HG03457 (cell line): ENCODE data around the gene DCP1B.

ENCODE experiments used
- ATAC-seq: cut with Tn5 transposase; IDR thresholded peaks from one replicate; pipeline ENCODE4 v1.9.1; 2021; ENCODE audit warnings: moderate number of reproducible peaks; ENCODE audit not compliant: unreplicated experiment

The DCP1B gene

DNA sequence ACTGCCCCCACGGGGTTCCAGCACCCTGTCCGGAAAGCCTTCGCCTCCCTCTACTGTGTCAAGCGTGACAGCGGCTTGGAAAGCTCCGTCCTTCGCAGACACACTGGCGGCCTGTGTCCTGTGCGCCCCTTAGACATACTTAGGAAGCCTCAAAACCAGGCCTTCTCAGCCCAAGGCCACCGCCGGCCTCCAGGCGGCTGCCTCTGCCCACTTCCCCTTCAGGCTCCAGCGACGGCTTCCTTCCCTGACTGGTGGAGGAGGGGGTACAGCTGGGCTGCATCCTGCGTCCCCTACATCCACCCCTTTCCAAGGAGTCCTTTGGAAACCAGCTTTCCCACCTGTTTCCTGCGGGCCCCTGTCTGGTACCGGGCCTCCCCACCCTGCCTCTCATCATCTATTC, 83.3 kb downstream of the DCP1B start:
- ATAC-seq: no peak

DNA sequence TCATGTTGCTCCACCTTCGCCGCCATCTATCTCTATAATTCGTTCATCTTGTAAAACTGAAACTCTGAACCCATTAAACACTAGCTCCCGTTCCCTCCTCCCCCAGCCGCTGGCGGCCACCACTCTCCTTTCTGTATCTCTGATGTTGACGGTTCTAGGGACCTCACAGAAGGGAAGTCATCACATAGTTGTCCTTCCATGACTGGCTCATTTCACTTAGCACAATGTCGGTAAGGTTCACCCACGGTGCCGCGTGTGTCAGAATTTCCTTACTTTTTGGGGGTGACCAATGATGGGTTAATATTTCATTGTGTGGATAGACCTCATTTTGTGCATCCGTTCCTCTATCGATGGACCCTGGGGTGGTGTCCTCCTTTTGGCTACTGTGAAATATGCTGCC, 83.8 kb downstream of the DCP1B start:
- no peak for ATAC-seq

DNA sequence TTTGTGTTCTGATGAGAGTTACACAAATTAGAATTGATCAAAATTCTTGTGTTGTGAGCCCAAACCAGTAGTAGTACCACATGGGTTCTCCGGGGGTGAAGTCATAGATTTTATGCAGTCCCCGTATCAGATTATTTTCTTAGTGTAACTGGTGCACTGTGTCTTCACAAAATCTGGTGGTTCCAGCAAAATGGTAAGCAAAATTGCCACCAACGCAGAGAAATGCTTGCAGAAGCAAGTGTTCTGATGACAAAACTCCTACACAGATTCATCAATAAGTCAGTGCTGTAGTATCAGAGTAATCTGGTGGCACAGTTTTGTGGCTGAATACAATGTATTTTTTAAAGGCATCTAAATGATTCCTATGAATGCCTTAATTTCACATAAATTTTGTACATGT, 84.5 kb downstream of the DCP1B start:
- ATAC-seq: no peak

DNA sequence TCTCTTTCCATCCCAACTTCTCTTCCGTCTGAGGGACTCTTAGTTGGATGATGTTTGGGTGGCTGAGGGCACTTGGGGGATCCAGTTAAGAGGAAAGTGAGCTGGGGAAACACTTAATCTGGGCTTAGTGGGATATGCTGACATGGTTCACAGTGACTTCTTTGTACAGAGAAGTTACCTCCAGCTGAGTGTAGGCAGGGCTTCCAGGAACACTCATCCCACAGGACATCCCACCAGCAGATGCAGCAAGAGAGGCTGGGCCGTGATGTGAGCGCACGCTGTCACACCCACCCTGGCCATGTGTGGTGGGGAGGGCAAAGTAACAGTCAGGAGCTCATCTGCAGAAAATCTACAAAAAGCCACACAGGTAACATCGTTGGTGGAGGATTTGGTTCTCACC, 85.0 kb downstream of the DCP1B start:
- ATAC-seq: no peak

DNA sequence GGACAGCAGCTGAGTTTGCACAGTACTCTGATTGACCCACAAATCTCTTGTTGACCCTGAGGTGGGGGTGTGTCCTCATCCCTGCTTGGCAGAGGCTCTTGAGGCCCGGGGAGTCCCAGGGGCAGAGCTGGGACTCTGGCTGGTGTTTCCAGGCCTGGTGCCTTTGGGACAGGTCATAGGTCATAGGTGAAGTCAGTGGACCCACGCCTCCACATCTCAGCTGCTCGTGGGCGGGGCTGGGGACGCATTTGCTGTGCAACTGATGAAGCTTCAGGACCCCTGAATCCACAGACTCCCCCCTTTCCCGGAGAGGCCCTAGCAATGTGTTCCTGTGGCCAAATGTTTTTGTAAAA, 85.4 kb downstream of the DCP1B start:
- ATAC-seq: no peak

DNA sequence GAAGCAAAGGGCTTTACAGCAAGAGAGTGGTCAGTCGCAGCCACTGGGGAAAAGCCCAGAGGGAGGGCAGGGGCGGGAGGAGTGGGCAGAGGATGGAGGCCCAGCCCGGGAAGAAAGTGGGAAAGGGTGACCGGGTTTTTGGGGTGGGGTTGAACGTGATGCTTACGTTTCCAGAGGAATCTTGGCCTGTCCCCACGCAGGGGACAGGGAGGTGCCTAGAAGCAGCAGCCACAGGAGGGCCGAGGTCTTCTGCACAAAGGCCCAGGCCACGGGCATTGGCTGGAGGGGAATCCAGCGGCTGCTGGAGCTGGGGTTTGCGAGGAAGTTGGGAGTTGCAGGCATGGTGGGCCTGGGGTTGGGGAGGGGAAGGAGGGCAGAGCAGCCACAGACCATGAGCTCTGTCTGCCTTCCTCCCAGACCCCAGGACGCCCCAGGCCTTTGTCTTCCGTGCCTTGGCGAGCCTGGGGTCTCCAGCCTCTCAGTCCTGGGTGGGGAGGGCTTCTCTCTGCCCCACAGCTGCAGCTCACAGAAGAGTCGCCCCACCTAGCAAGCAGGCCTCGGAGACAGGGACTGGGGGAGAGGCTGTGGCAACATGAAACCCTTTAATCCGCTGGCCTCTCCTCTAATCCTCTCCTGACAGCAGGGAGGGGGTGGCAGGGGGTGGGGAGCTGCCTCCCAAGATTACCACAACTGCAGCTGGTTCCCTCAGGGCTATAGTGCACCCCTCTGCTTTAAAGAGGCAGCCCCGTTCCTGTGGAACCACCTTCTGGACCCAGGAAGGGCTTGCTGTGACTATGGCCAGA, 86.0 kb downstream of the DCP1B start, which contains the start of gene CACNA2D4:
CACNA2D4 (minus strand) TSS at position 572 of the 803 bp plus-strand sequence; CDS start at position 393, 179 bp downstream.
- ATAC-seq: no peak

DNA sequence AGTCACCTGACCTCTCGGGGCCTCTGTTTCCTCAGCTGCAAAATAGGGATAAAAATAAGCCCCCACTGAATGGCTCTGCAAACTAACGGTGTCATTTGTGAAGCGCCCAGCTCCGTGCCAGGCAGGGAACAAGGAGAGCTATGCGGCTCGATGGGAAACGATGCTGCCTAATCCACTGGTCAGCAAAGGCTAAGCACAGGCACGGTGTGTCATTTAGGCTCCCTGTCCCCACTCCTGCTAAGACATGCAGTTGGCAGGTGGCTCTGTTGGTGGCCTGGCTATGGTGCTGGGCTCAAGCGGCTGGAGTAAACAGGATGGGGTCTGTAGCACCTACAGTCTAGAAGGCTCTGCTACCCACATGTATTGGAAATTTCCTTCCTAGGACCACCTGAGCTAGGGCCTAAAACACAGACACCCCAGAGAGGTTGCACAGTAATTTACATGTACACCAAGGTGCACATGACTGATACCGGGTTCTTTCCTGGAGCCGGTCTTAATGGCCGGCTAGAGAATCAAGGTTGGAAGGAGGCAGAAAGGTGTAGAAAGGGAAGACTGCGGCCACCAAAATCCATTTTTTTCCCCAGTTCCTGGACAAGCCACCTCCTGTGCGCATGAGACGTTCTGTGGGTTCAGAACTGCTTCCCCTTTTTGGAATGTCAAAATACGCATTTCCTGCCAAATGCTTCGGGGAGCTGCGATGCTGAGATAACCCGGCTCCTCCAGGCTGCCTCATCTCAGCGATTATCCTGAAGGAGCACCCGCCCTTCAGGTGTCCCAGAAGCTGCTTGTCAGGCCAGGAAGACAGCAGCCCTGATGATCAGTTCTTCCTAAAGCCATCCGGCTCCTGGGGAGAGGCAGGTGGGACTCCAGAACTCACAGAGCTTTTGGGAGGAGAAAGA, 86.8 kb downstream of the DCP1B start:
- ATAC-seq: no peak

DNA sequence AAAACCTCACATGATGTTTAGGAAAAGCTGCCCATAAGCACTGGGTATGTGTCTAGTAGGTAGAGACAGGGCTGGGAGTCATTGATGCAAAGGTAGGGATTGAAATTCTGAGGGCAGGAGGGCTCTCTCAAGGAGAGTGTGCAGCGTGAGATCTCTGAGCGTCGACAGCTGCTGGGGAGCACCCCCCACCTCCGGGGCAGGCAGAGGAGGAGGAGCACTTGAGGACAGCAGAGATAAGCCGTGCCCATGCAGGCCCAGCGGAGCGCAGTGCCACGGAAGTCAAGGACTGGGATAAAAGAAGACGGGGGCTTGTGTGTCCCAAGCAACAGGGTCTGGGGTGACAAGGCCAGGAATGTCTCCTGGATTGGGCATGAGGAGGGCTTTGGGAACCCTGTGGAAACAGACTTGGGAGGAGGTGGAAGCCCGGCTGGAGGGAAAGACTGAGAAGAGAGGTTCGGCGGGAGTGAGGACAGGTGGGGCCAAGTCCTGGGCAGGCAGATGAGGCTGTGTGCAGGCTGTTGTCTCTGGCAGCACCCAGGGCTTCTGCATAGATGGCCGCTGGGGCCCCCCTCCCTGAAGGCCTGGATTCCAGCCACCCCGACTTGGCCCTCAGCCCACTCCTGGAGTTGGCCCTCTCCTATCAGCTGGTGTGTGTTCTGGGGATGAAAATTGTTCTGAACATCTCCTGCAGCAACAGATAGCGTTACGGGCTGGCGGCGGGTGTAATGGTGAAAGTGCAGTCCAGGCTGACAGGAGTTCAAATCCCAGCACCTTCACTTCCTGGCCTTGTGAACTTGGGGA, 87.7 kb downstream of the DCP1B start:
- ATAC-seq: no peak

DNA sequence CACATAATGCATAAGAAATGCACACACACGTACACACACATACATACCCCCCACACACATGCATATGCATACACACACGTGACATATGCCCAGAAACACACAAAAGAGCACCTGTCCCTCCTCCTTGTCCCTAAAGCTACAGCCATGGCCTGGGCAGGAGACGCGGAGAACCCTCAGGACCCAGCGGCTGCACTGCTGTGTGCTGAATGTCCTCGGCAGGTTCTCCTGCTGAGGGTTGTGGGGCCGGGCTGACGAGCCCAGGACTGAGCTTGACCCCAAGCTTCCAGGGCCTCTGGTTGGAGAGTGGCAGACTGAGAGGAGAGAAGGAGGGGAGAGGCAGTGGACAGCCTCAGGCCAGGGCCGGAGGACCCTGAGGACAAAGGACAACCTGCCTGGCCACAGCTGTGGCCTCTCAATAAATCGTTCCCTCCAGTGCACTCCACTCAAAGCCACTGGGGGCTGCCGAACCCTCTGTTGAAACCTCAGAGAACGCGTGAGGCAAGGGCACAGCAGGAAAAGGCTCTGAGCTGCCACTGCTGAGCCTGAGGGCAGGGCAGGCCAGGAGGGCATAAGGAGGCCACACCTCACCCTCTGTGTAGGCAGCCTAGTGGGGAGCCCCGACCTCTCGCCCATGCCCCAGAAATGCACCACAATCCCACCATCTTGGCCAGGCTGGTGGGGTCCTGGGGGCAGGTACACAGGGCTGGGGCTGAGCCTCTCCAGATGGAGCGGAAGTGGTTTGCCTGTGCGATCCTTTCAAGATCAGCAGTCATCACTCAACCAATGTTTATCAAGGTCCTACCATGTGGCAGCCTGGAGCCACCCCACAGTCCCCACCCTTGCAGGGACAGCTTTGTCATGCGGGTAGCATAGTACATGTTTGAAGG, 88.9 kb downstream of the DCP1B start:
- ATAC-seq: no peak

DNA sequence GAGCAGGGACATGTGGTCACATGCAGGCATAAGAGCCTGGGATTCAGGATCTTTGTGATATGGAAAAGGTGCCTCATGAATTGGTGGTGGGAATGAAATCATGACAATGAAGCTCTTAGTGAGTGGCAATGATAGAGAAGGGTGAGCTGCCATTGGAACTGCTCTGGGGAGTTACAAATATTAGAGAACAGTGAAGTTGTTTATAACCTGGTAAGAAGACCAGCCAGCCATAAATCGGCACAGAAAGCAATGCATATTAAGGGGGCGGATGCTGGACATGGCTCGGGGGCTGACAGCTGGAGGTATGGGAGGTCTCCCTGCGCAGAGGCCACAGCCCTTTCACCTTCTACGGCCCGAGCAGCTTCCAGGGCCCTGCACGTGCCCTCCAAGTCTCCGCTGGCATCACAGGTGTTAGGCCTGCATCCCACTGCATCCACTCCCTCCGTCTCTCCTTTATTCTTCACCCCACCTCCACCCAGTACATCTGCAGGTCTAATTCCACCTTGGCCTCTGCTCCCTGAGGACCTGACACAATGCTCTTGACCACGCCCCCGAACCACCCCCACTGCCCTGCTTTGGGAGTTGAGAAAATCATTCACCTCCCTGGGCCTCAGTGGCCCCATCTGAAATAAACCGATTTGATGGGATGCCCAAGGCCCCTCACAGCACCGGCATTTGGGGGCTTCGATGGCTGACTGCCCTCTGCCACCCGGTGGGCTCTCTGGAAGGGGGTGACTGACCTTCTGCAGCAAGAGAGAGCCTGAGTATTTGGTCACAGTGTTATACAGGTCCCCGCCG, 89.9 kb downstream of the DCP1B start:
- ATAC-seq: no peak

DNA sequence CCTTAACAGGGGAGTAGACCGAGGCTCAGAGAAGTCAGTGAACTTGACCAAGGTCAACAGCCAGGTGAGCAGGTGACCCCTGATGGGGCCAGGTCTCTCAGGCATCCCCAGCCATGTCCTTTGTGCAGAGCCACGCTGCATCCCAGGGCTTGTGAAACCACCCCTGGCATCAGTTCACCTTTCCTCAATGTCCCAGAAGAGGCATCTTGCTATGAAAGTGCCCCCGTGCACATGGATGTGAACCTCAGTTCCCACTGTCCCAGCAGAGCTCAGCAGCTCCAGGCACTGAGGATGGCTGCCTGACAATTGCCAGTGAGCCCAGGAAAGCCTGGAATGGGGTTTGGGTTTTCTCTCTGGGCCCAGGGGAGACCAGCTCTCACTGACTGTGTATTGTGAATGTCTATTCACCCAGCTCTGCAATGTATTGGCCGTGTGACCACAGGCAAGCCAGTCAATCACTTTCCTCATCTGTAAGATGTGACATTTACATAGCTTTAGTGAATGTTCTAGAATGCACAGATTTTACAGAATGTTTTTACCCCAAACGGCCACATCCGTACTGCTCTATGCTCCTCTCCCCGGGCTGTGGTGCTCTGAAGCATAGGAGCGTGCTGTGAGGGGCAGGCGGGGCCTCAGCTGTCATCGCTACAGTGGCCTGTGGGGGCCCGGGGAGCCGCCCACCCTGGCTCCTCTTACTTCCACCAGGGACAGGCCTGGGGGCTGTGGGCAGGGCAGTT, 90.7 kb downstream of the DCP1B start:
- ATAC-seq: no peak

DNA sequence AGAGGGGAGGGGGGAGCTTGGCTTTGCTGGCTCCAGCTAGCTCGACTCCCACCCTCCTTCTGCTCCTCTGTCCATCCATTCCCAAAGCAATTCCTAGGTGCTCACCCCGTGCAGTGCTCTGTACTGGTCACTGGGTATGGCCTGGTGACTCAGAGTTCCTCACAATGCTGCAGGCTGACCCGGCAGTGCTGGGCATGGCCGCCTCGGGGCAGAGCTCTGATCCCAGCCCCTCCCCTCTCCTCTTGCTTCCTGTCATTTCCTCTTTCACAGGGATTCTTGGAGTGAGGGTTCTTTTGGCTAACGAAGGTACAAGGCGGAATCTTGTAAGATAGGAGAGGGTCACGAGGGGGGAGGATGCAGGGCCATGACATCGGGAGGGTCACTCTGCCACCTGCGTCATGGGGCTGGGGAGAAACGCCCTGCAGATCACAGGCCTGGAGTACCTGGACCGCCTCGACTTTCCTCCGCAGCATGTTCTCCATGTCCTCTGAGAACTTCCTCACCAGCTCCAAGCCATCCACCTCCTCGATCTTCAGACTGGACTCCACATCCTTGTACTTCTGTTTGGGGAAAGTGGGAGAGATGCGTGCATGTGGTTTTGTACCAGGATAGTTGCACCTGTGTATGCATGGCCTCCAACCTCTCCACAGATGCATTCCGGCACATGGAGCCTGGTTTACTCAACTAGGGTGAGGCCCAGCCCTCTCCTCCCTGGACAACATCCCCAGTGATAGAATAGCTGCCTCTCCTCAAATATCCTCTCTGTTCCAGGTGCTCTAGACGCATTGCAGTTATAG, 91.5 kb downstream of the DCP1B start:
- ATAC-seq: no peak

DNA sequence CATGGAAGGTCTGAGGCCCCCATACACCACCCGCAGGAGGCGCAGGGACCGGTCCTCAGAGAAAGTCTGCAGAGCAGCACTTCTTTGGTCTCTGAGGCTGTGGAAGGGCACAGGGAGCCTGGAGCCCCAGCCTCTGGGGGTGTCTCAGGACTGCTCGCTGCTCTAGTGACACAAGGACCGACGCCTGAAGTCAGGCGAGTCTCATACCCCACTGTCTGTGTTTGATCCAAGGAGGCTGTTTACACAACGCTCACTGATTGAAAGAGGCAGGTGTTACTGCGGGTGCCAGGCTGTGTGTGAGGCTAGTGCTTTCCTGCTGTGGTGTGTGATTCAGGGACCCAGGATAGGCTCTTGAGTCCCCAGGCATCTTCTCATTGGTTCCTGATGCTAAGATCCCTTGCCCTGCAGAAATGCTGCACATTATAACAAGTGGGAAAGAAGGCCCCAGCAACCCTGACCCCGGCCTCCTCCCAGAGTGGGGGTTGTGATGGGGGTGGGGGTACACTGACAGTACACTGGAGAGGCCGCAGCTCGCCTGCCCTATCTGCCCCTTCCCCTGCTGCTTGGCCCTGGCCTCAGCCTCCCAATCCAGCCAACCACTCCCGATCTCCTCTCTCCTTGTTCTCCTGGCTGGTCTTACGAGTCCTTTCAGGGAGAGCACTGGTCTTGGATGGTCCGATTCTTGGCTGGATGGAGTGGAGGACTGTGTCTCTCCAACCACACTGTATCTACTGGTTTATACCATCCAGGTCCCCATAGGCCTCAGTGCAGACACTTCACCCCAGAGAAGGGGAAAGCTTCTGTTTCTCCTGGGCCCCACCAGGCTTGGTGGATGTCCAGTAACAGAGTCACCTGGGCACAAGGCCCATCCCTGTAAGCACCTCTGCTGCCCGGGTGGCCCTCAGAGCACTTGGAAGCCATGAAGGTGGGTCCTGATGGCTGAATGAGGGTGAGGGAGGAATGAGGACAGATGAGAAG, 92.4 kb downstream of the DCP1B start:
- no peak for ATAC-seq

DNA sequence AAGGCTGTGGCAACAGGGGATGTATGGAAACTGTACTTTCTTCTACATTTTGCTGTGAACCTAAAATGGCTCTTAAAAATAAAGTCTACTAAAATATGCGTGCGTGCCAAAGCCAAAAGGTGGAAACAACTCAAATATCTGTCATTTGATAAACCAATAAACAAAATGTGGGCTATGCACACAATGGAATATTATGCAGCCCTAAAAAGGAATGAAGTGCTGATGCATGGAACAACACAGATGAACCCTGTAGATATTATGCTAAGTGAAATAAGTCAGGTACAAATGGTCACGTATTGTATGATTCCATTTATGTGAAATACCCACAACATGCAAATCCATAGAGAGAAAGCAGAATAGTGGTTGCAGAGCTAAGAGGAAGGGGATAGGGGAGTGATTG, 93.8 kb downstream of the DCP1B start:
- no peak for ATAC-seq

DNA sequence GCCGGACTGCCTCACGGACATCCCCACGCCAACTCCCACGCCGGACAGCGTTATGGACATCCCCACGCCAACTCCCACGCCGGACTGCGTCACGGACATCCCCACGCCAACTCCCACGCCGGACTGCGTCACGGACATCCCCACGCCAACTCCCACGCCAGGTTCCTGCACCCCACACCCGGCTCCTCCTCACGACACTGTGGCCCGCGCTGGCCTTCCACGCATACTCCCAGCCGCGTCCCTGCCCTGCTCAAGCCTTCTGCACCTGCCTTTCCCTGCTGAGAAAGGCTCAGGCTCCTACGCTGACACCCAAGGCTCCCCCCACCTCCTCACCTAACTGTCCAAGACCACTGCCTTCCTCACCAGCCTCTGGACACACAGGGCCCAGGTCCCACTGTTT, 95.5 kb downstream of the DCP1B start:
- ATAC-seq: no peak

DNA sequence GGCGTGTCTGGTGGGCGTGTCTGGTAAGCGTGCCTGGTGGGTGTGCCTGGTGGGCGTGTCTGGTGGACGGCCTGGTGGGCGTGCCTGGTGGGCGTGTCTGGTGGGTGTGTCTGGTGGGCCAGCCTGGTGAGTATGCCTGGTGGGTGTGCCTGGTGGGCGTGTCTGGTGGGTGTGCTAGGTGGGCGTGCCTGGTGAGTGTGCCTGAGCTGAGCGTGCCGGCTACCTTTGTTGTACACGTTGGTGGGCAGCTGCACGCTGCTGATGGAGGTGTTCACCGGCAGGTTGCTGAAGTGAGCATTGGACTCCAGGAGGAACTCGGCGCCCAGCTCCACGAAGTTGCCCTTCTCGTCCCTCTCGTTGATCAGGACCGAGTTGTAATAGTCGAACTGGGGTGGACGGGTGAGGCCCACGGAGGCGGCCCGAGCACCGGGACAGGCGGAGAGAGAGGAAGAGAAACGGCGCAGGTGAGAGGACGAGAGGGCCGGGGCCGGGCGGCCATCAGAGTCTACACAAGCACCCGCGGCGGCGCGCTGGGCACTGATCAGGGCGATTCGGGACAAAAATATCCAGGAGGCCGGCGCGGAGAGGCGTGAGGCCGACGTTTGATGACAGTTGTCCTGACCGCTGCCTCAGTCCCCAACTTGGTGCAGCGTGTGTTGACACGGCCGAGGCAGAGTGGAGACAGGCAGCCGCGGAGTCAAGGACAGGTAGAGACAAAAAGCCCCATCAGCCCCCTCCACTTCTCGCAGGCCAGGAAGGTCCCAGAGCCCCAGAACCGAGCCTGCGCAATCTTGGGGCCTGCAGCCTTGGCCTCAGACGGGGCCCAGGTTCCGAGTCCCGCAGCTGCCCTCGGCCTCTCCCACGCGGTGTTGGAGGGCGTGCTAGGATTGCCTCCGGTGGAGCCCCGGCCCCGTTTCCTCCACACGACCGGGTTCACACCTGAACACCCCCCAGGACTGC, 96.3 kb downstream of the DCP1B start:
- no peak for ATAC-seq
